Measurements from ENCODE around the gene ZNF804A. TPM values are rescaled to one million over a fixed set of nuclear protein-coding genes. Genes with fewer than 3 reads are reported as not detected.

The ZNF804A gene
- total RNA-seq, 1 donor from 2014 or later = not detected

DNA sequence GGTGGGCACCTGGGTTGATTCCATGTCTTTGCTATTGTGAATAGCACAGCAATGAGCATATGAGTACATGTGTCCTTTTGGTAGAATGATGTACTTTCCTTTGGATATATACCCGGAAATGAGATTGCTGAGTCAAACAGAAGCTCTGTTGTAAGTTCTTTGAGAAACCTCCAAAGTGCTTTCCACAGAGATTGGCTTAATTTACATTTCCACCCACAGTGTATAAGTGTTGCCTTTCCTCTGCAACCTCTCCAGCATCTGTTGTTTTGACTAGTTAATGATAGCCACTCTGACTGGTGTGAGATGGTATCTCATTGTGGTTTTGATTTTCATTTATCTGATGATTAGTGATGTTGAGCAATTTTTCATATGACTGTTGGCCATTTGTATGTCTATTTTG lies 194.8 kb downstream of the ZNF804A start:
- Histone ChIP-seq H3K4me2 (no peak overlapping the region), H3K36me3 (no peaks in the 10 kb centered on the region), H3K4me1 (no peaks in the 10 kb centered on the region), H3K79me2 (ENCODE audit: low read depth) (no peaks in the 10 kb centered on the region), H3F3A (ENCODE audit: low read depth) (no peaks in the 10 kb centered on the region), H3K27me3 (no peaks in the 10 kb centered on the region), H2AFZ (replicated peaks) (no peak overlapping the region), H3K27ac (no peak overlapping the region), H4K20me1 (ENCODE audit: low read depth) (no peaks in the 10 kb centered on the region), H3K9ac (no peak overlapping the region), H3K4me3 (no peak overlapping the region), H3K9me3 (ENCODE audit: low read depth) (no peaks in the 10 kb centered on the region)
- Mint-ChIP-seq H3K36me3 (no peaks in the 10 kb centered on the region), H3K4me3 (no peak overlapping the region), H3K4me1 (no peaks in the 10 kb centered on the region), H3K27ac (no peak overlapping the region), H3K27me3 (ENCODE audit: insufficient read depth, low read depth) (no peaks in the 10 kb centered on the region), H3K9me3 (peaks cover 5% of the 10 kb centered on the region)
- no peak for DNase-seq (ENCODE audit: low spot score)
- TF ChIP-seq EZH2 (IDR thresholded peaks at IDR 0.05) (no peak), CTCF (IDR thresholded peaks at IDR 0.05) (no peak), EZH2phosphoT487 (IDR thresholded peaks at IDR 0.05) (no peak)

GRCh38 chr2:184799379-184799778 lies 201.1 kb downstream of the ZNF804A start:
- Mint-ChIP-seq H3K36me3 (no peaks in the 10 kb centered on the region), H3K27ac (no peak overlapping the region)
- H3K36me3 ChIP-seq = no peaks in the 10 kb centered on the region

GRCh38 chr2:184814421-184814820 lies 216.1 kb downstream of the ZNF804A start:
- no peaks in the 10 kb centered on the region for H3K9me3 ChIP-seq (ENCODE audit: low read depth)
- H4K20me1 ChIP-seq (ENCODE audit: low read depth) = no peaks in the 10 kb centered on the region
- H3K27ac ChIP-seq = no peak overlapping the region
- Mint-ChIP-seq H3K4me3 (no peak overlapping the region), H3K36me3 (no peaks in the 10 kb centered on the region), H3K27me3 (ENCODE audit: insufficient read depth, low read depth) (peaks cover 2% of the 10 kb centered on the region), H3K27ac (peak overlapping the region; percentile 42), H3K9me3 (peaks cover 7% of the 10 kb centered on the region), H3K4me1 (peaks cover 18% of the 10 kb centered on the region)
- H3K79me2 ChIP-seq (ENCODE audit: low read depth) = no peaks in the 10 kb centered on the region
- H3K9ac ChIP-seq = no peak overlapping the region
- DNase-seq (ENCODE audit: low spot score) = peak; percentile 15
- H3K36me3 ChIP-seq = no peaks in the 10 kb centered on the region
- no peak overlapping the region for H3K4me2 ChIP-seq
- TF ChIP-seq EZH2phosphoT487 (IDR thresholded peaks at IDR 0.05) (no peak), EZH2 (IDR thresholded peaks at IDR 0.05) (no peak), CTCF (IDR thresholded peaks at IDR 0.05) (no peak)
- H2AFZ ChIP-seq (replicated peaks) = peak overlapping the region; percentile 32
- H3F3A ChIP-seq (ENCODE audit: low read depth) = no peaks in the 10 kb centered on the region
- H3K27me3 ChIP-seq = no peaks in the 10 kb centered on the region
- H3K4me1 ChIP-seq = peaks cover 8% of the 10 kb centered on the region
- H3K4me3 ChIP-seq = no peak overlapping the region

More at GRCh38 chr2:184799379-184799778, 201.1 kb downstream of the ZNF804A start:
- Histone ChIP-seq H2AFZ (replicated peaks) (no peak overlapping the region), H3K27me3 (no peaks in the 10 kb centered on the region), H3K9ac (no peak overlapping the region), H3F3A (ENCODE audit: low read depth) (no peaks in the 10 kb centered on the region), H3K9me3 (ENCODE audit: low read depth) (peaks cover 6% of the 10 kb centered on the region), H4K20me1 (ENCODE audit: low read depth) (no peaks in the 10 kb centered on the region), H3K4me2 (no peak overlapping the region), H3K4me3 (no peak overlapping the region), H3K27ac (no peak overlapping the region), H3K79me2 (ENCODE audit: low read depth) (no peaks in the 10 kb centered on the region), H3K4me1 (peaks cover 8% of the 10 kb centered on the region)
- Mint-ChIP-seq H3K27me3 (ENCODE audit: insufficient read depth, low read depth) (no peaks in the 10 kb centered on the region), H3K9me3 (no peaks in the 10 kb centered on the region), H3K4me1 (peaks cover 3% of the 10 kb centered on the region), H3K4me3 (no peak overlapping the region)
- DNase-seq (ENCODE audit: low spot score) = no peak
- TF ChIP-seq CTCF (IDR thresholded peaks at IDR 0.05) (no peak), EZH2phosphoT487 (IDR thresholded peaks at IDR 0.05) (no peak), EZH2 (IDR thresholded peaks at IDR 0.05) (no peak)

Data from neural progenitor cell (in vitro differentiated cells).